HG02938 (cell line): ENCODE results near the gene FOXA1.

ENCODE experiments used
- ATAC-seq: cut with Tn5 transposase; IDR thresholded peaks from one replicate; pipeline ENCODE4 v1.9.1; 2021; ENCODE audit warnings: mild to moderate bottlenecking, moderate library complexity; ENCODE audit not compliant: unreplicated experiment

The FOXA1 gene

GRCh38 chr14:37594971-37595808 is at the start of gene FOXA1, which contains the start of gene TTC6:
FOXA1 (minus strand) TSS chr14:37595249; CDS start chr14:37594972, 277 bp downstream.
TTC6 (plus strand) TSS chr14:37595629; CDS start chr14:37622065, 26,436 bp downstream.
- ATAC-seq: no peak

- ATAC-seq: no peak
Measured at GRCh38 chr14:37643701-37644100, 48.7 kb upstream of the FOXA1 start.

- no peak for ATAC-seq
Measured at GRCh38 chr14:37642125-37642524, 47.1 kb upstream of the FOXA1 start.

- ATAC-seq: no peak
Measured at GRCh38 chr14:37641117-37641516, 46.1 kb upstream of the FOXA1 start.

- ATAC-seq: no peak
Measured at GRCh38 chr14:37638599-37638998, 43.5 kb upstream of the FOXA1 start.

GRCh38 chr14:37637341-37637740 is 42.3 kb upstream of the FOXA1 start:
- ATAC-seq: no peak

- ATAC-seq: no peak
Measured at GRCh38 chr14:37625597-37626595, 30.8 kb upstream of the FOXA1 start.

GRCh38 chr14:37623971-37624370 is 28.9 kb upstream of the FOXA1 start:
- ATAC-seq: no peak

GRCh38 chr14:37623426-37623951 is 28.4 kb upstream of the FOXA1 start:
- ATAC-seq: no peak

GRCh38 chr14:37622231-37622923 is 27.3 kb upstream of the FOXA1 start:
- no peak for ATAC-seq

GRCh38 chr14:37620856-37621255 is 25.8 kb upstream of the FOXA1 start:
- ATAC-seq: no peak

GRCh38 chr14:37618498-37619028 is 23.5 kb upstream of the FOXA1 start:
- no peak for ATAC-seq

- no peak for ATAC-seq
Measured at GRCh38 chr14:37617864-37618365, 22.9 kb upstream of the FOXA1 start.

- ATAC-seq: no peak
Measured at GRCh38 chr14:37616853-37617252, 21.8 kb upstream of the FOXA1 start.

GRCh38 chr14:37615582-37616289 is 20.7 kb upstream of the FOXA1 start:
- ATAC-seq: no peak

GRCh38 chr14:37610945-37611523 is 16.0 kb upstream of the FOXA1 start:
- no peak for ATAC-seq

GRCh38 chr14:37608649-37609048 is 13.6 kb upstream of the FOXA1 start:
- no peak for ATAC-seq

- ATAC-seq: no peak
Measured at GRCh38 chr14:37606678-37607077, 11.6 kb upstream of the FOXA1 start.

GRCh38 chr14:37603688-37604251 is 8.7 kb upstream of the FOXA1 start:
- no peak for ATAC-seq
